K562 (cell line): ENCODE results near the gene HSD17B1. TPM values are rescaled to one million over a fixed set of nuclear protein-coding genes. Genes with fewer than 3 reads are reported as not detected.

Source experiments
- ARID2 ChIP-seq: fragments of 450-650 bp; IDR thresholded peaks from 2 replicates; pipeline ENCODE4 v1.6.1; 2017; ENCODE audit warnings: antibody characterized with exemption, mild to moderate bottlenecking
- FOS ChIP-seq: IDR thresholded peaks from 3 replicates; pipeline ENCODE4 v1.6.1; 2011; ENCODE audit not compliant: insufficient read length; ENCODE audit errors: extremely low read depth
- HDAC2 ChIP-seq: fragments of 450-650 bp; IDR thresholded peaks from 2 replicates; pipeline ENCODE4 v1.6.1; 2016; ENCODE audit warnings: mild to moderate bottlenecking
- HNRNPLL ChIP-seq: fragments of 200-400 bp; formaldehyde crosslinking; IDR thresholded peaks from 2 replicates; pipeline ENCODE4 v1.6.1; 2017; ENCODE audit warnings: low read length, low read depth, mild to moderate bottlenecking; ENCODE audit not compliant: poor library complexity, severe bottlenecking
- MAFF ChIP-seq: IDR thresholded peaks from 2 replicates; pipeline ENCODE4 v1.6.1; 2012; ENCODE audit warnings: low read length, improper control_type of control experiment
- MAZ ChIP-seq, 2 experiments: fragments of 450-650 bp in 1 of 2; sonication (generic) in 1 of 2; formaldehyde crosslinking; IDR thresholded peaks in 1 of 2; conservative IDR thresholded peaks in 1 of 2; 2 replicates each; pipeline versions ENCODE4 v1.4.0 to v1.5.0; 2020; ENCODE audit warnings: mild to moderate bottlenecking in 1 of 2, missing genetic modification reagents in 1 of 2
- NCOR1 ChIP-seq: fragments of 450-650 bp; IDR thresholded peaks from 2 replicates; pipeline ENCODE4 v1.6.1; 2016; ENCODE audit warnings: mild to moderate bottlenecking, moderate library complexity
- NEUROD1 ChIP-seq: fragments of 150-350 bp; IDR thresholded peaks from 2 replicates; pipeline ENCODE4 v1.6.1; 2014; ENCODE audit warnings: borderline replicate concordance, low read length, low read depth; ENCODE audit not compliant: partially characterized antibody
- U2AF2 ChIP-seq: fragments of 200-400 bp; formaldehyde crosslinking; optimal IDR thresholded peaks from 2 replicates; pipeline ENCODE3; 2017; ENCODE audit warnings: low read depth, mild to moderate bottlenecking, low read length
- ZNF551 ChIP-seq: fragments of 250-450 bp; sonication (Bioruptor Pico); IDR thresholded peaks from 2 replicates; pipeline ENCODE4 v1.5.0; 2021; ENCODE audit warnings: mild to moderate bottlenecking, moderate library complexity
- polyA plus RNA-seq, 8 experiments: library from polyadenylated mRNA; depleted of rRNA in 4 of 8; stranded (reverse) in 5 of 8; unstranded in 3 of 8; fragments of >200 nt; fragmentation: Nextera tagmentation in 2 of 8; fragmentation: Illumina TruSeq in 1 of 8; extraction: Ambion mirVana in 2 of 8; extraction: Trizol in 1 of 8; gene quantifications; 2 replicates each; pipeline versions ENCODE4 v1.2.1 to v1.2.3, GENCODE V29; 2011 to 2014; ENCODE audit warnings: inconsistent platforms in 1 of 8, missing spikeins in 1 of 8
- total RNA-seq, 7 experiments: library from RNA; depleted of rRNA in 6 of 7; stranded (reverse); fragments of >200 nt in 6 of 7; fragmentation: Illumina TruSeq in 2 of 7; extraction: Trizol in 2 of 7; gene quantifications; 2 replicates each; pipeline versions ENCODE4 v1.2.1 to v1.2.3, GENCODE V29; 2011 to 2021; ENCODE audit warnings: low replicate concordance in 1 of 7
- TF ChIP-seq, protein P1 (sequence below): fragments of 450-650 bp; IDR thresholded peaks from 2 replicates; pipeline ENCODE4 v1.7.1; 2018; ENCODE audit warnings: mild to moderate bottlenecking, low read depth; ENCODE audit not compliant: partially characterized antibody
- TF ChIP-seq, protein P2 (sequence below): IDR thresholded peaks from 2 replicates; pipeline ENCODE4 v1.6.1; 2011; ENCODE audit warnings: borderline replicate concordance, low read depth, mild to moderate bottlenecking, moderate library complexity, low read length; ENCODE audit not compliant: insufficient read depth, poor library complexity, severe bottlenecking
- TF ChIP-seq, protein P3 (sequence below): IDR thresholded peaks from 3 replicates; pipeline ENCODE4 v1.6.1; 2011; ENCODE audit warnings: borderline replicate concordance, mild to moderate bottlenecking; ENCODE audit not compliant: insufficient read length, insufficient read depth
- TF ChIP-seq, protein P4 (sequence below): fragments of 450-650 bp; formaldehyde crosslinking; IDR thresholded peaks from 2 replicates; pipeline ENCODE4 v1.4.0; 2020; ENCODE audit warnings: mild to moderate bottlenecking, mixed read lengths
- TF ChIP-seq, protein P5 (sequence below), 3 experiments: fragments of 200-800 bp in 1 of 3; fragments of 250-450 bp in 1 of 3; fragments of 450-650 bp in 1 of 3; sonication (Bioruptor Pico) in 1 of 3; sonication (Bioruptor generic) in 1 of 3; formaldehyde crosslinking in 1 of 3; IDR thresholded peaks; 2 replicates each; pipeline versions ENCODE4 v1.6.1 to v1.8.0; 2016 to 2022; ENCODE audit warnings: mild to moderate bottlenecking in 2 of 3, missing genetic modification characterization in 2 of 3, missing compliant biosample characterization in 1 of 3, moderate library complexity in 1 of 3

The HSD17B1 gene
- total and polyA plus RNA-seq, 9 of the 15 experiments (the other 6 are each of a cell fraction or from before 2014, with no cell fraction given) = 0.55 to 21.1 (median 3.6) TPM

DNA sequence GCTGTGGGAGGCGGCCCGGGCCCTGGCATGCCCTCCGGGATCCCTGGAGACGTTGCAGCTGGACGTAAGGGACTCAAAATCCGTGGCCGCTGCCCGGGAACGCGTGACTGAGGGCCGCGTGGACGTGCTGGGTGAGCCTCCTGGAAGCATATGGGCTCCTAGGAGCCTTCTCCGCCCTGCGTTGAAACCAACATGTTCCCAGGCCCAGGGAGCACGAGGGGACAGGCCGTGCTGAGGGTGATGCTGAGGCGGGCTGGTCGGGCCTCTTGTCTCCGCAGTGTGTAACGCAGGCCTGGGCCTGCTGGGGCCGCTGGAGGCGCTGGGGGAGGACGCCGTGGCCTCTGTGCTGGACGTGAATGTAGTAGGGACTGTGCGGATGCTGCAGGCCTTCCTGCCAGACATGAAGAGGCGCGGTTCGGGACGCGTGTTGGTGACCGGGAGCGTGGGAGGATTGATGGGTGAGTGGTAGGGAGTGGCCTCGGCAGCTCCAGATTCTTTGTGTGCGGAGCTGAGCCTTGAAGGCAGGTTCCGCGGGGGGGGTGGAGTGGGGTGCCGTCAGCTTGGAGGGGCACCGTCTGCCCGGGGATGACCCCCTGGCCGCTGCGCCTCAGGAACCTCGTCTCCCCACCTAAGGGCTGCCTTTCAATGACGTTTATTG lies 567 bp downstream of the HSD17B1 start (continued):
- TF ChIP-seq, protein P1, sequence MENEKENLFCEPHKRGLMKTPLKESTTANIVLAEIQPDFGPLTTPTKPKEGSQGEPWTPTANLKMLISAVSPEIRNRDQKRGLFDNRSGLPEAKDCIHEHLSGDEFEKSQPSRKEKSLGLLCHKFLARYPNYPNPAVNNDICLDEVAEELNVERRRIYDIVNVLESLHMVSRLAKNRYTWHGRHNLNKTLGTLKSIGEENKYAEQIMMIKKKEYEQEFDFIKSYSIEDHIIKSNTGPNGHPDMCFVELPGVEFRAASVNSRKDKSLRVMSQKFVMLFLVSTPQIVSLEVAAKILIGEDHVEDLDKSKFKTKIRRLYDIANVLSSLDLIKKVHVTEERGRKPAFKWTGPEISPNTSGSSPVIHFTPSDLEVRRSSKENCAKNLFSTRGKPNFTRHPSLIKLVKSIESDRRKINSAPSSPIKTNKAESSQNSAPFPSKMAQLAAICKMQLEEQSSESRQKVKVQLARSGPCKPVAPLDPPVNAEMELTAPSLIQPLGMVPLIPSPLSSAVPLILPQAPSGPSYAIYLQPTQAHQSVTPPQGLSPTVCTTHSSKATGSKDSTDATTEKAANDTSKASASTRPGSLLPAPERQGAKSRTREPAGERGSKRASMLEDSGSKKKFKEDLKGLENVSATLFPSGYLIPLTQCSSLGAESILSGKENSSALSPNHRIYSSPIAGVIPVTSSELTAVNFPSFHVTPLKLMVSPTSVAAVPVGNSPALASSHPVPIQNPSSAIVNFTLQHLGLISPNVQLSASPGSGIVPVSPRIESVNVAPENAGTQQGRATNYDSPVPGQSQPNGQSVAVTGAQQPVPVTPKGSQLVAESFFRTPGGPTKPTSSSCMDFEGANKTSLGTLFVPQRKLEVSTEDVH = peak; percentile 30
- TF ChIP-seq, protein P2, sequence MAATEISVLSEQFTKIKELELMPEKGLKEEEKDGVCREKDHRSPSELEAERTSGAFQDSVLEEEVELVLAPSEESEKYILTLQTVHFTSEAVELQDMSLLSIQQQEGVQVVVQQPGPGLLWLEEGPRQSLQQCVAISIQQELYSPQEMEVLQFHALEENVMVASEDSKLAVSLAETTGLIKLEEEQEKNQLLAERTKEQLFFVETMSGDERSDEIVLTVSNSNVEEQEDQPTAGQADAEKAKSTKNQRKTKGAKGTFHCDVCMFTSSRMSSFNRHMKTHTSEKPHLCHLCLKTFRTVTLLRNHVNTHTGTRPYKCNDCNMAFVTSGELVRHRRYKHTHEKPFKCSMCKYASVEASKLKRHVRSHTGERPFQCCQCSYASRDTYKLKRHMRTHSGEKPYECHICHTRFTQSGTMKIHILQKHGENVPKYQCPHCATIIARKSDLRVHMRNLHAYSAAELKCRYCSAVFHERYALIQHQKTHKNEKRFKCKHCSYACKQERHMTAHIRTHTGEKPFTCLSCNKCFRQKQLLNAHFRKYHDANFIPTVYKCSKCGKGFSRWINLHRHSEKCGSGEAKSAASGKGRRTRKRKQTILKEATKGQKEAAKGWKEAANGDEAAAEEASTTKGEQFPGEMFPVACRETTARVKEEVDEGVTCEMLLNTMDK = peak; percentile 40
- TF ChIP-seq, protein P3, sequence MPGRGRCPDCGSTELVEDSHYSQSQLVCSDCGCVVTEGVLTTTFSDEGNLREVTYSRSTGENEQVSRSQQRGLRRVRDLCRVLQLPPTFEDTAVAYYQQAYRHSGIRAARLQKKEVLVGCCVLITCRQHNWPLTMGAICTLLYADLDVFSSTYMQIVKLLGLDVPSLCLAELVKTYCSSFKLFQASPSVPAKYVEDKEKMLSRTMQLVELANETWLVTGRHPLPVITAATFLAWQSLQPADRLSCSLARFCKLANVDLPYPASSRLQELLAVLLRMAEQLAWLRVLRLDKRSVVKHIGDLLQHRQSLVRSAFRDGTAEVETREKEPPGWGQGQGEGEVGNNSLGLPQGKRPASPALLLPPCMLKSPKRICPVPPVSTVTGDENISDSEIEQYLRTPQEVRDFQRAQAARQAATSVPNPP = no peak
- TF ChIP-seq NEUROD1 = no peak
- TF ChIP-seq MAZ (CRISPR knock-in tag; conservative IDR thresholded peaks at IDR 0.05 in 1 of 2, IDR thresholded peaks at IDR 0.05 in 1 of 2) = 0 out of 4 replicates have a peak, but pooled peaks have one; percentile 23 to 35
- peak; percentile 79 for TF ChIP-seq HNRNPLL
- TF ChIP-seq, protein P4, sequence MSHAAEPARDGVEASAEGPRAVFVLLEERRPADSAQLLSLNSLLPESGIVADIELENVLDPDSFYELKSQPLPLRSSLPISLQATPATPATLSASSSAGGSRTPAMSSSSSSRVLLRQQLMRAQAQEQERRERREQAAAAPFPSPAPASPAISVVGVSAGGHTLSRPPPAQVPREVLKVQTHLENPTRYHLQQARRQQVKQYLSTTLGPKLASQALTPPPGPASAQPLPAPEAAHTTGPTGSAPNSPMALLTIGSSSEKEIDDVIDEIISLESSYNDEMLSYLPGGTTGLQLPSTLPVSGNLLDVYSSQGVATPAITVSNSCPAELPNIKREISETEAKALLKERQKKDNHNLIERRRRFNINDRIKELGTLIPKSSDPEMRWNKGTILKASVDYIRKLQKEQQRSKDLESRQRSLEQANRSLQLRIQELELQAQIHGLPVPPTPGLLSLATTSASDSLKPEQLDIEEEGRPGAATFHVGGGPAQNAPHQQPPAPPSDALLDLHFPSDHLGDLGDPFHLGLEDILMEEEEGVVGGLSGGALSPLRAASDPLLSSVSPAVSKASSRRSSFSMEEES (CRISPR knock-in tag) = no peak
- TF ChIP-seq, protein P5, sequence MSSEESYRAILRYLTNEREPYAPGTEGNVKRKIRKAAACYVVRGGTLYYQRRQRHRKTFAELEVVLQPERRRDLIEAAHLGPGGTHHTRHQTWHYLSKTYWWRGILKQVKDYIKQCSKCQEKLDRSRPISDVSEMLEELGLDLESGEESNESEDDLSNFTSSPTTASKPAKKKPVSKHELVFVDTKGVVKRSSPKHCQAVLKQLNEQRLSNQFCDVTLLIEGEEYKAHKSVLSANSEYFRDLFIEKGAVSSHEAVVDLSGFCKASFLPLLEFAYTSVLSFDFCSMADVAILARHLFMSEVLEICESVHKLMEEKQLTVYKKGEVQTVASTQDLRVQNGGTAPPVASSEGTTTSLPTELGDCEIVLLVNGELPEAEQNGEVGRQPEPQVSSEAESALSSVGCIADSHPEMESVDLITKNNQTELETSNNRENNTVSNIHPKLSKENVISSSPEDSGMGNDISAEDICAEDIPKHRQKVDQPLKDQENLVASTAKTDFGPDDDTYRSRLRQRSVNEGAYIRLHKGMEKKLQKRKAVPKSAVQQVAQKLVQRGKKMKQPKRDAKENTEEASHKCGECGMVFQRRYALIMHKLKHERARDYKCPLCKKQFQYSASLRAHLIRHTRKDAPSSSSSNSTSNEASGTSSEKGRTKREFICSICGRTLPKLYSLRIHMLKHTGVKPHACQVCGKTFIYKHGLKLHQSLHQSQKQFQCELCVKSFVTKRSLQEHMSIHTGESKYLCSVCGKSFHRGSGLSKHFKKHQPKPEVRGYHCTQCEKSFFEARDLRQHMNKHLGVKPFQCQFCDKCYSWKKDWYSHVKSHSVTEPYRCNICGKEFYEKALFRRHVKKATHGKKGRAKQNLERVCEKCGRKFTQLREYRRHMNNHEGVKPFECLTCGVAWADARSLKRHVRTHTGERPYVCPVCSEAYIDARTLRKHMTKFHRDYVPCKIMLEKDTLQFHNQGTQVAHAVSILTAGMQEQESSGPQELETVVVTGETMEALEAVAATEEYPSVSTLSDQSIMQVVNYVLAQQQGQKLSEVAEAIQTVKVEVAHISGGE (CRISPR knock-in tag; IDR thresholded peaks at IDR 0.05) = no peak
- TF ChIP-seq FOS = no peak
- peak; percentile 52 for TF ChIP-seq HDAC2
- no peak for TF ChIP-seq ARID2
- TF ChIP-seq MAFF = no peak
- TF ChIP-seq ZNF551 (CRISPR knock-in tag) = no peak
- TF ChIP-seq NCOR1 = no peak
- no peak for TF ChIP-seq U2AF2
